GM12872 (cell line): ENCODE results near the gene TULP4.

Experiments used
- CTCF ChIP-seq: IDR thresholded peaks from 3 replicates; pipeline ENCODE4 v1.5.1; 2011; ENCODE audit warnings: low read depth, mild to moderate bottlenecking, low read length, moderate library complexity; ENCODE audit not compliant: insufficient read depth

The TULP4 gene

GRCh38 chr6:158408013-158408412 is 95.7 kb downstream of the TULP4 start:
- TF ChIP-seq CTCF = no peak

- TF ChIP-seq CTCF = no peak
Observed at GRCh38 chr6:158408552-158409130, 96.4 kb downstream of the TULP4 start.

- TF ChIP-seq CTCF = no peak
Observed at GRCh38 chr6:158409451-158409850, 97.2 kb downstream of the TULP4 start.

GRCh38 chr6:158410784-158411183 is 98.5 kb downstream of the TULP4 start:
- TF ChIP-seq CTCF = no peak

GRCh38 chr6:158411998-158412397 is 99.7 kb downstream of the TULP4 start:
- no peak for TF ChIP-seq CTCF

GRCh38 chr6:158413028-158413427 is 100.8 kb downstream of the TULP4 start:
- TF ChIP-seq CTCF = no peak

GRCh38 chr6:158413814-158414565 is 101.7 kb downstream of the TULP4 start:
- no peak for TF ChIP-seq CTCF
